Cardiac fibroblast (primary cell): ENCODE measurements around the gene DDR2.
"Not testable (repeated sequence)": the region's sequence is repeated elsewhere in the genome, so short reads cannot be mapped to it uniquely, and the experiment has no call there.

Source experiments
- DNase-seq, 2 donors: peaks; one replicate each; pipeline versions ENCODE4 v3.0.0 to v3.0.0-alpha.2; 2010; ENCODE audit warnings: low read depth in 2 of 2
- H3K4me3 ChIP-seq, 2 donors: replicated peaks in 1 of 2; 1 replicate in 1 of 2; 2 replicates in 1 of 2; pipeline ENCODE4 v1.5.1; 2011; ENCODE audit warnings: low read depth in 2 of 2, low read length in 2 of 2, mild to moderate bottlenecking in 2 of 2, moderate library complexity in 1 of 2
- CTCF ChIP-seq: IDR thresholded peaks from one replicate; pipeline ENCODE4 v1.5.1; 2011; ENCODE audit warnings: low read depth, mild to moderate bottlenecking, low read length, inconsistent platforms

The DDR2 gene

DNA sequence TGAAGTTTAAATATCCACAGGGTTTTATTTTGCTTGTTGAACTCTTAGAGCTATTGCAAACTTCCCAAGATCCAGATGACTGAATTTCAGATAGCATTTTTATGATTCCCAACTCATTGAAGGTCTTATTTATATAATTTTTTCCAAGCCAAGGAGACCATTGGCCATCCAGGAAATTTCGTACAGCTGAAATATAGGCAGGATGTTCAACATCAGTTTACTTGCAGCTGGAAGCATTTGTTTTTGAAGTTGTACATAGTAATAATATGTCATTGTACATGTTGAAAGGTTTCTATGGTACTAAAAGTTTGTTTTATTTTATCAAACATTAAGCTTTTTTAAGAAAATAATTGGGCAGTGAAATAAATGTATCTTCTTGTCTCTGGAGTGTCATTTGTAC lies 32.8 kb upstream of the DDR2 start:
- DNase-seq = no peak
- H3K4me3 ChIP-seq = no peak overlapping the region
- no peak for TF ChIP-seq CTCF

- DNase-seq, H3K4me3 ChIP-seq: not testable (repeated sequence)
Observed at GRCh38 chr1:162603117-162603516, 29.1 kb upstream of the DDR2 start.

GRCh38 chr1:162605225-162605927 lies 26.9 kb upstream of the DDR2 start:
- DNase-seq = peak; percentile 95 to 97
- no peak for TF ChIP-seq CTCF

DNA sequence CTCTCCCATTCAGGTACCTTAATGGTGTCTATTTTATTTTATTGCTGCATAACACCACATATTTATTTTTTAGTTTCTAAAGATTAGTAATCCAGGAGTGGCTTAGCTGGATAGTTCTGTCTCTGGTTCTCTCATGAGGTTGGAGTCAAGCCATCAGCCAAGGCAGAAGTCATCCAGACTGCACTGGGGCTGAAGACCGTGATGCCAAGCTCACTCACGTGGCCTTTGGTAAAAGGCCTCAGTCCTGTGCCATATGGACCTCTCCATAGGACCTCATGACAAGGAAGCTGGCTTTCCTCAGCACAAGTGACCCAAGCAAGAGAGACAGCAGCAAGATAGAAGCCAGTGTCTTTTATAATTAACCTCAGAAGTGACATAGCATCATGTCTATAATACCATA lies 23.0 kb upstream of the DDR2 start:
- no peak for DNase-seq
- TF ChIP-seq CTCF = no peak
- H3K4me3 ChIP-seq = no peak overlapping the region

More at GRCh38 chr1:162605225-162605927, 26.9 kb upstream of the DDR2 start:
- no peak overlapping the region for H3K4me3 ChIP-seq

DNA sequence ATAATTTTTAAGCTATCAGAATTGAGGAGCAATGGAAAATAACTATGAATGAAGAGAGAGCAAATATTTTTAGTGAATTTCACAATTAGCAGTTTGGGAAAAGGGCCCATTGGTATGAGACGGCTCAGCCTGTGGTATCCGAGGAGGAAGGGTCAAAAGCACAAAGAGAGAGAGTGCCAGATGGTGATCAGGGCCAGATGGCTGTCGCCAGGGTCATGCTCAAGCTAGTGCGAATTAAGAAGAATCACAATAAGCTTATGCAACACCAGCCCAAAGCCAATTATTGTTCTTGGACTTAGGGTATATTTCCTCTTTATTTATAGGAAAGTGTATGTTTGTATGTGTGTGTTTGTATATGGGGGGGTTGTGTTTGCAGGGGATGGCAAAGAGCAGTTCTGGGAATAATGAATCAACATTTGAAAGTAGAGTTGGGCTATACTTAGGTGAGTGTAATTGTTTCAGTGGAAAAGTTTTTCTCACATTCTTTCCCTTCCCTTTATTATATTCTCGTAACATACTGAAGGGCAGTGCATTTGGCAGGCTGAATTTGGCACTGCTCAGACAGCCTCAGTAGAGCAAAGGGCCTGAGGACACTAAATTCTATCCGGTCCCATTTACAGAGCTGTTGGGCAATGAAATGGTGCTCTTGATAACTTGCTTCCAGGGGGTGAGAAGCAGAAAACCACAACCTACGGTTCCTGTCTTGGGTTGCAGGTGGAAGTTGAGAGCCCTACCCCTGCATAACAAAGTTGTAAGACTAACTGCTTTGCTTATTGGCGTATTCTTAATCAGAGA lies 19.5 kb upstream of the DDR2 start:
- no peak overlapping the region for H3K4me3 ChIP-seq
- TF ChIP-seq CTCF = no peak
- DNase-seq = peak; percentile 65 to 77

DNA sequence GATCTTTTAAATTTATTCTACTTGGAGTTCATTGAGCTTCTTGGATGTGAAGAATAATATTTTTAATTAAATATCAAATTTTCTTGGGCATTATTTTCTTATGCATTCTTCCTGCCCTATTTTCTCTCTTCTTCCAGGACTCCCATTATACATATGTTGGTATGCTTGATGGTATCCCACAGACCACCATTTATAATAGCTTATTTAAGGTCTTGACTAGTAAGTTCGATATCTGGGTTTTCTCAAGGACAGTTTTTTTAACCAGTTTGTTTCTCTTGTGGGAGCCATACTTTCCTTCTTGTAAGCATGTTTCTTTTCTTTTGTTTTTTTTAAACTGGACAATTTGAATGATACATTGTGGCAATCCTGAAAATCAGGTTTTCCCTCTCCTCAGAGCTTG lies 15.4 kb upstream of the DDR2 start:
- no peak for TF ChIP-seq CTCF
- DNase-seq = no peak
- no peak overlapping the region for H3K4me3 ChIP-seq

DNA sequence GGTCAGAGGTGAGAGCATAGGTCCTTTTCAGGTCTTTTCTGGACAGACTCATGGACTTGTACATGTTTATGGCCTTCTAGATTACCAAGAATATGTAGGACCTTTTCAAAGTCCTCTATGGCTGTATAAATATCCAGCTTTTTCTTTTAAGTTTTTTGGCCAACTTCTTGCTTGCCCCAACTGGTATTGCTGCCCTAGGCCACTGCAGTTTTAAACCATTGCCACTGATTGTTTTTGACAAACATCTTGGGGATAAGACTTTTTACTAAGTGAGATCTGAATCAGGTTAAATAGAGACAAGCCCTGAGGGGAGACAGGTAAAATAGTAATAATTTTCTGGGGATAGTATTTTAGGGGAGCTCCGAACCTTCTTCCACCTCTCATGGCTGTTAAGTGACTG lies 14.8 kb upstream of the DDR2 start:
- H3K4me3 ChIP-seq = no peak overlapping the region
- TF ChIP-seq CTCF = no peak
- DNase-seq = no peak
